SK-MEL-5 (cell line): Measurements from ENCODE around the gene GRWD1. TPM values are rescaled to one million over a fixed set of nuclear protein-coding genes. Genes with fewer than 3 reads are reported as not detected.
A peak's percentile ranks its signal among the peaks of the same experiment; 100 is the strongest.
"Not testable (repeated sequence)": the region's sequence is repeated elsewhere in the genome, so short reads cannot be mapped to it uniquely, and the experiment has no call there.

Experiments used
- DNase-seq: peaks from one replicate; pipeline ENCODE4 v3.0.0-alpha.2; 2016; ENCODE audit warnings: low read depth, low spot score
- in situ Hi-C: cut with HindIII; loops from 2 replicates; pipeline ENCODE4 v1.10.0; 2016; ENCODE audit warnings: low sequenced_read_pairs, high pct_unique_total_duplicates, low pct_unique_long_range_greater_than_20kb
- total RNA-seq: library from RNA; depleted of rRNA; stranded (reverse); fragments of >200 nt; shearing (Covaris generic); gene quantifications from 2 replicates; pipeline ENCODE4 v1.2.3, GENCODE V29; 2014

Gene GRWD1
- total RNA-seq, 1 experiment from 2014 or later: 44.4 TPM

GRCh38 chr19:48484931-48485612 lies 39.3 kb downstream of the GRWD1 start:
- in situ Hi-C loops: no loop called here
- DNase-seq: no peak

DNA sequence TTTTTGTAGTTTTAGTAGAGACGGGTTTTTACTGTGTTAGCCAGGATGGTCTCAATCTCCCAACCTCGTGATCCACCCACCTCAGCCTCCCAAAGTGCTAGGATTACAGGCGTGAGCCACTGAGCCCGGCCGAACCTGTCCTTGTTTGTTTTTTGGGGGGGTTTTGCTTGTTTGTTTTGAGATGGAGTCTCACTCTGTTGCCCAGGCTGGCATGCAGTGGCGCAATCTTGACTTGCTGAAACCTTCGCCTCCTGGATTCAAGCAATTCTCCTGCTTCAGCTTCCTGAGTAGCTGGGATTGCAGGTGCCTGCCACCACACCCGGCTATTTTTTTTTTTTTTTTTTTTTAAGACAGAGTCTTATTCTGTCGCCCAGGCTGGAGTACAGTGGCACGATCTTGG lies 40.9 kb downstream of the GRWD1 start:
- in situ Hi-C loops, DNase-seq: not testable (repeated sequence)

GRCh38 chr19:48487544-48487943 lies 41.8 kb downstream of the GRWD1 start:
- DNase-seq: no peak

GRCh38 chr19:48487948-48488347 lies 42.2 kb downstream of the GRWD1 start:
- no peak for DNase-seq
- in situ Hi-C loops: no loop called here

More at GRCh38 chr19:48487544-48487943, 41.8 kb downstream of the GRWD1 start:
- in situ Hi-C loops: no loop called here

- in situ Hi-C loops, DNase-seq: not testable (repeated sequence)
Observed at GRCh38 chr19:48488478-48488877, 42.7 kb downstream of the GRWD1 start.

GRCh38 chr19:48489608-48490216 lies 43.9 kb downstream of the GRWD1 start:
- DNase-seq: peak; percentile 68
- in situ Hi-C loops: no loop called here

DNA sequence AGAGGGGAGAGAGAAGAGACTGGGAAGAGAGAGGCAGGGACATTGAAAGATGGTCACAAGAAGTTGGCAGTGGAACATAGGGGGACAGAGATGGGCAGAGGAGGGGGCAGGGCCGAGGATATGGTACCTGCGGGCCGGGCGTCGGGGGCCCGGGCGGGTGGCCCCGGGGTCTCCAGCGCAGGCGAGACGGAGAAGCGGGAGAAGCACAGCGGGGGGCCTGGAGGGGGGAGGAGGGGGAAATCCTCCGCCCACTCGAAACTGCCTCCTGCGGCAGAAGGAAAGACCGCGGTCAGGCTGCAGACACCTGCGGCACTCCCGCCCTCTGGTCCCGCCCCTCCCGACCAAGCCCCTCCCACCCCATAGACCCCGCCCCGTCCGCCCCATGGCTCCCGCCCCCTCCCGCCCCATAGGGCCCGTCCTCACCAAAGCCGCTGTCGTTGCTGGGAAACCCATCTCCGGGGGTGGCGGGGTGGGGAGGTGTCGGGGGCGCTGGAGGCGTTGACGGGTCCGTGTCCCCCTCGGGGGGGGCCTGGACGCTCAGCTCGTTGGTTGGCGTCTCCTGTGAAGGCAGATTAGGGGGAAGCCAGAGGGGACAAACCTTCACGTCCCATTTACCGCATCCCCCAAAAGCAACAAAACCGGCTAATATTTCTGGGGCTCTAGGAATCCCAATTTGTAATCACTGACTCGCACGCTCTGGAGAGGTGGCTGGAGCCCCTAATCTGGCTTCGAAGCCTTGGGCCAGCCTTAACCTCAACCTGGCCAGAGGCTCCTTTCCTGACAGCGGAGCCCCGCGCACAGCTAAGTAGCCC lies 45.4 kb downstream of the GRWD1 start:
- in situ Hi-C loops: no loop called here
- peak; percentile 28 for DNase-seq

DNA sequence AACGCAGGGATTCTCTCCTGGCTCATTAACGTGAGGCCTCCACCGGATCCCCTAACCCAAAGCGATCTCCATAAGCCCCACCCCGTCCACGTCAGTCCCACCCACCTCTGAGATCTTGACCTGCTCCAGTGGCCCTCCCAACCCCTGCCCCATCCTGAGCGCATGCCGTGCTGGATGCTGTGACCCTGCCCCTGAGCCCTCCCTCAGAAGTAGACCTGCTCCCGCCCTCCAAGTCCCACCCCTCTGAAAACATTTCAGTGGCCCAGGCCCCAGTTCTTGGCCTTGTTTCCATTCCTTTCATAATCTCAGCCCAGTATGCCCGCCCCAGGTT lies 46.0 kb downstream of the GRWD1 start:
- in situ Hi-C loops: no loop called here

GRCh38 chr19:48492925-48493717 lies 47.3 kb downstream of the GRWD1 start:
- DNase-seq: peak; percentile 92
- in situ Hi-C loops: no loop called here

More for the DNA sequence above, 46.0 kb downstream of the GRWD1 start:
- no peak for DNase-seq

DNA sequence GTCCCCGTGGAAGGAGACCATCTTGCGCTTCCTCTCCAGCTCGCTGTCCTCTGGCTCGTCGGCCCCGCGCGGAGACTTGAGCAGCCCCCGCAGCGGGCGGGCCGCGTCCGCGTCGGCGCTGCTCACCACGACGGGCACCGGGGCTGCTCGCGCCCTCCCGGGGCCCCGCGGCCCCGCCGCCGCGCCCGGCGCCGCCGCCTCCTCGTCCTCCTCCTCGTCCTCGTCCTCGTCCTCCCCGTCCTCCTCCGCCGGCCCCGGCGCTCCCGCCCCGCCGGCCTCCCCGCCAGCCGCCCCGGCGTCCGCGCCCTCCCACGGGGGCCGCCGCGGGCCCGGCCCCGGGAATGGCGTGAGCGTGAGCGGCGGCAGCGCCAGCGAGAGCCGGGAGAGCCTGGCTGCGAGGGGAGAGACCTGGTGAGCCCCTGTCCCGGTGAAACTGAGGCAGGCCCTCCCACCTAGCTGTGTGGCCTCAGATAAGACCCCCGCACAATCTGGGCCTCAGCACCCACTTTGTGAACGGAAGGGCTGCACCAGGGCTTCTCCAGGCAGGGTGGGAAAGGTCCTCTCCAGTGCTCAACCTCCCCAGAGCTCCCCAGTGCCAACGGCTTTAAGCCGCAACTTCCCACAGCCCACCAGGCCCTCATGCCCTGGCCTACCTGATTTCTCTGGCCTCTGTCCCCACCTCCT lies 48.1 kb downstream of the GRWD1 start:
- DNase-seq: no peak
- in situ Hi-C loops: no loop called here

DNA sequence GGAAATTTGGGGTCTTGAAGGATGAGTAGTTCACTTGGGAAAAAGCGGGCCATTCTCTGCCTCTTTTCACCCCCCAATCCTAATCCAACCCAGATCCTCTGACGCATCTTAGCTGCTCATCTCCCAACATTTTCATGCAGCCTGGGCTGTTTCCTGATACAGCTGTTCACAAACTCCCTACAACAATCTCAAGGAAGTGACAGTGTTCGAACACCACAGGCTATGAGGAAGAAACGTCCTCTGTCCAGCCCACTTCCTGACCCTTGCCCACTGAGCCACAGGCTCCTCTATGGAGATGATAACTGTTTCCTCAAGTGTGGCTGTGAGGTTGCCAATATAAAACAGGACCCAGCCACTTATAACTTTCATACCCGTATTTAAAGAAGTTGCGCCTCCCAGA lies 49.6 kb downstream of the GRWD1 start:
- in situ Hi-C loops: no loop called here

GRCh38 chr19:48496959-48497727 lies 51.4 kb downstream of the GRWD1 start:
- in situ Hi-C loops: no loop called here
- no peak for DNase-seq

More for the DNA sequence above, 49.6 kb downstream of the GRWD1 start:
- DNase-seq: no peak

DNA sequence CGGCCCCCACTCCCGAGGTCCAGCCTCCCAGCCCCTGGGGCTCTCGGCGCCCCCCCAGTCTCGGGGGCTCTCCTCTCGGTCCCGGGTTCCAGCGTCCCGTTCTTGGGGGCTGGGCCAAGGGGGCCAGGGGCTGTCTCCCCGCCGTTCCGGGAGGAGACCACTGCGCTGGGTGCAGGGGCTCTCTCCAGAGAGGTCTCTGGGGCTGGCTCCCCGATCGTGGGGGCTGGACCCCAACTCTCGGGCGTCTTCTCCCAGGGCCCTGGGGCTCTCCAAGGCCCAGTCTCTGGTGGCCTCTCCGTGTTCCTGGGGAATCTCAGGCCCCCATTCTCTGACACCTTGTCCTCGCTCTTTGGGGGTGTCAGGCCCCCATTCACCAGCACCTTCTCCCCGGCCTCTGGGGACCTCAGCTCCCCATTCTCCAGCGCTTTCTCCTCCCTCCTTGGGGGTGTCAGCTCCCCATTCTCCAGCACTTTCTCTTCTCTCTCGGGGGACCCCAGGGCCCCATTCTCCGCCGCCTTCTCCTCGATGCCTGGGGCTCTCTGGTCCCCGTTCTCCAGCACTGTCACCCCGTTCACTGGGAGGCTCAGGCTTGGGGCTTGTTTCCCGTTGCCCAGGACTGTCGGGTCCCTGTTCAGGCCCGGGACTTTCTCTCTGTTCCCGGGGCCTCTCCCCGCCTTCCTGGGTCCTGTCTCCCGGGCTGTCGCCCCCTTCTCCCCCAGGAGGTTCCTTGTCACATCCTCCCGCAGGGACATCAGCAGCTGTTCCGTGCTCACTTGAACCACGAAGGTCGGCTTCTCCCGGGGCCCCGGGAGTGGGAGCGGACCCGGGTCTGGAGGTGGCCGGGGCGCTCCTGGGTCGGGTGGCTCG lies 52.2 kb downstream of the GRWD1 start:
- no peak for DNase-seq
- in situ Hi-C loops: no loop called here

- in situ Hi-C loops: no loop called here
- no peak for DNase-seq
Observed at GRCh38 chr19:48498595-48499311, 53.0 kb downstream of the GRWD1 start.

GRCh38 chr19:48499316-48500090 lies 53.7 kb downstream of the GRWD1 start:
- in situ Hi-C loops: no loop called here
- no peak for DNase-seq
